Bronchial epithelial cell (primary cell): ENCODE results near the gene AGTR1. TPM values are rescaled to one million over a fixed set of nuclear protein-coding genes. Genes with fewer than 3 reads are reported as not detected.

Source experiments
- DNase-seq: peaks from one replicate; pipeline ENCODE4 v3.0.0-alpha.2; 2010; ENCODE audit warnings: low read depth
- FAIRE-seq: peaks from 2 replicates; lab custom pipeline; 2011; peaks lifted over from hg19 to GRCh38; lab: Jason Lieb, UNC
- H3K27me3 ChIP-seq: 2 replicates; pipeline ENCODE4 v1.5.1; 2011; ENCODE audit warnings: low read length; ENCODE audit not compliant: control insufficient read depth, insufficient read depth
- H3K36me3 ChIP-seq: 2 replicates; pipeline ENCODE4 v1.5.1; 2011; ENCODE audit warnings: low read length; ENCODE audit not compliant: control insufficient read depth, insufficient read depth
- H3K4me3 ChIP-seq: 2 replicates; pipeline ENCODE4 v1.5.1; 2011; ENCODE audit warnings: mild to moderate bottlenecking, low read depth, low read length, control low read depth
- CTCF ChIP-seq: IDR thresholded peaks from 2 replicates; pipeline ENCODE4 v1.5.1; 2011; ENCODE audit warnings: mild to moderate bottlenecking, moderate library complexity, low read length, control low read depth, inconsistent platforms; ENCODE audit not compliant: insufficient read depth, severe bottlenecking
- total RNA-seq: library from RNA; depleted of rRNA; stranded (reverse); fragments of >200 nt; gene quantifications from 2 replicates; pipeline ENCODE4 v1.2.1, GENCODE V29; 2014

AGTR1 gene
- total RNA-seq, 1 donor from 2014 or later: not detected

GRCh38 chr3:148705314-148705713 is 7.6 kb downstream of the AGTR1 start:
- no peak overlapping the region for H3K4me3 ChIP-seq
- H3K27me3 ChIP-seq: no peaks in the 10 kb centered on the region
- DNase-seq: no peak
- no peak for FAIRE-seq
- no peak for TF ChIP-seq CTCF
- H3K36me3 ChIP-seq: no peaks in the 10 kb centered on the region

GRCh38 chr3:148707601-148708380 is 10.1 kb downstream of the AGTR1 start:
- no peak for FAIRE-seq
- Histone ChIP-seq H3K27me3 (no peaks in the 10 kb centered on the region), H3K4me3 (no peak overlapping the region), H3K36me3 (no peaks in the 10 kb centered on the region)
- no peak for DNase-seq
- TF ChIP-seq CTCF: no peak

- no peak for DNase-seq
- Histone ChIP-seq H3K36me3 (no peaks in the 10 kb centered on the region), H3K4me3 (no peak overlapping the region), H3K27me3 (no peaks in the 10 kb centered on the region)
- no peak for TF ChIP-seq CTCF
- no peak for FAIRE-seq
Observed at GRCh38 chr3:148708409-148708808, 10.7 kb downstream of the AGTR1 start.

GRCh38 chr3:148709560-148710253 is 12.0 kb downstream of the AGTR1 start:
- TF ChIP-seq CTCF: no peak
- no peaks in the 10 kb centered on the region for H3K36me3 ChIP-seq
- FAIRE-seq (no peak), DNase-seq (no peak)
- H3K4me3 ChIP-seq: no peak overlapping the region
- no peaks in the 10 kb centered on the region for H3K27me3 ChIP-seq

- DNase-seq: no peak
- no peak for TF ChIP-seq CTCF
- no peak overlapping the region for H3K4me3 ChIP-seq
- H3K36me3 ChIP-seq: no peaks in the 10 kb centered on the region
- no peaks in the 10 kb centered on the region for H3K27me3 ChIP-seq
- no peak for FAIRE-seq
Observed at GRCh38 chr3:148710665-148711064, 13.0 kb downstream of the AGTR1 start.
